HepG2 (cell line): Measurements from ENCODE around the gene CD200. TPM values are rescaled to one million over a fixed set of nuclear protein-coding genes. Genes with fewer than 3 reads are reported as not detected.

ENCODE experiments used
- ATAC-seq: fragments of 200-7000 bp; cut with Tn5 transposase; 3 replicates; pipeline ENCODE4 v1.9.1; 2020; ENCODE audit warnings: mild to moderate bottlenecking, moderate library complexity
- BruUV-seq: library from RNA; stranded (reverse); fragments of 400-500 nt; replicated peaks from 2 replicates; lab custom pipeline; 2021; lab: Mats Ljungman, UMichigan
- CTCF ChIA-PET: fragments of 300-600 bp; formaldehyde crosslinking; extraction: SDS; loops from one replicate; lab custom pipeline; 2021; ENCODE audit warnings: low total read pairs, inconsistent platforms, low intra/inter-chr PET ratio; lab: Yijun Ruan, JAX
- POLR2A ChIA-PET: fragments of 350-600 bp; sonication (Branson Sonifier 250); formaldehyde crosslinking; loops from one replicate; lab custom pipeline; 2020; ENCODE audit warnings: antibody characterized with exemption, inconsistent platforms; lab: Yijun Ruan, JAX
- DNase-seq: peaks from one replicate; pipeline ENCODE4 v3.0.0-alpha.2; 2015; ENCODE audit warnings: low spot score
- FAIRE-seq: peaks from 3 replicates; lab custom pipeline; 2011; peaks lifted over from hg19 to GRCh38; lab: Jason Lieb, UNC
- H2AFZ ChIP-seq: one replicate; pipeline ENCODE4 v1.6.1; 2011; ENCODE audit warnings: low read length, inconsistent platforms
- H3K27ac ChIP-seq: fragments of 300-600 bp; 3 replicates; pipeline ENCODE4 v1.8.0; 2011; ENCODE audit warnings: mixed run types, mild to moderate bottlenecking, mixed read lengths, low read length, inconsistent platforms; ENCODE audit not compliant: insufficient read depth; ENCODE audit errors: extremely low read length
- H3K27me3 ChIP-seq, 2 experiments: fragments of 200-600 bp in 1 of 2; 2 replicates in 1 of 2; 3 replicates in 1 of 2; pipeline versions ENCODE4 v1.6.0 to v1.8.0; 2011; ENCODE audit warnings: low read length in 2 of 2, mild to moderate bottlenecking in 2 of 2, moderate library complexity in 2 of 2, inconsistent platforms in 1 of 2; ENCODE audit not compliant: insufficient read depth in 2 of 2, control insufficient read depth in 1 of 2
- H3K36me3 ChIP-seq, 2 experiments: fragments of 200-600 bp in 1 of 2; replicated peaks in 1 of 2; 2 replicates in 1 of 2; 3 replicates in 1 of 2; pipeline versions ENCODE4 v1.5.1 to v1.8.0; 2011; ENCODE audit warnings: low read length in 2 of 2, inconsistent platforms in 1 of 2; ENCODE audit not compliant: insufficient read depth in 2 of 2, control insufficient read depth in 1 of 2
- H3K4me1 ChIP-seq: 2 replicates; pipeline ENCODE4 v1.5.1; 2012; ENCODE audit warnings: low read length, inconsistent platforms; ENCODE audit not compliant: insufficient read depth
- H3K4me2 ChIP-seq: 2 replicates; pipeline ENCODE4 v1.6.0; 2011; ENCODE audit warnings: low read depth, low read length, inconsistent platforms
- H3K4me3 ChIP-seq, 3 experiments: fragments of 200-600 bp in 1 of 3; sonication (generic), shearing (Covaris generic) in 1 of 3; replicated peaks in 1 of 3; 2 replicates each; pipeline ENCODE4 v1.5.1; 2011 to 2016; ENCODE audit warnings: low read length in 3 of 3, inconsistent platforms in 2 of 3, low read depth in 2 of 3, mild to moderate bottlenecking in 2 of 3, control low read depth in 1 of 3, mixed read lengths in 1 of 3; ENCODE audit not compliant: insufficient read depth in 1 of 3
- H3K79me2 ChIP-seq: one replicate; pipeline ENCODE4 v1.6.1; 2011; ENCODE audit warnings: low read length, inconsistent platforms; ENCODE audit not compliant: insufficient read depth
- H3K9ac ChIP-seq: 2 replicates; pipeline ENCODE4 v1.6.0; 2011; ENCODE audit warnings: mild to moderate bottlenecking, low read depth, low read length, inconsistent platforms; ENCODE audit not compliant: insufficient read depth
- H3K9me3 ChIP-seq: 2 replicates; pipeline ENCODE4 v1.5.1; 2012; ENCODE audit warnings: mild to moderate bottlenecking, low read length
- H4K20me1 ChIP-seq: 2 replicates; pipeline ENCODE4 v1.6.0; 2011; ENCODE audit warnings: inconsistent platforms, mild to moderate bottlenecking, low read length, moderate library complexity; ENCODE audit not compliant: insufficient read depth
- FOXA1 ChIP-seq, 2 experiments: fragments of 450-650 bp in 1 of 2; sonication (generic) in 1 of 2; formaldehyde crosslinking in 1 of 2; IDR thresholded peaks; 2 replicates each; pipeline versions ENCODE4 v1.4.0 to v1.6.1; 2016 to 2020; ENCODE audit warnings: missing genetic modification reagents in 1 of 2
- GRHL1 ChIP-seq: sonication (generic); formaldehyde crosslinking; conservative IDR thresholded peaks from 2 replicates; pipeline ENCODE4 v1.8.0; 2022; ENCODE audit warnings: missing genetic modification reagents
- NFATC3 ChIP-seq: sonication (generic); formaldehyde crosslinking; IDR thresholded peaks from 2 replicates; pipeline ENCODE4 v1.5.1; 2020; ENCODE audit warnings: mild to moderate bottlenecking, missing genetic modification reagents
- PHB2 ChIP-seq: fragments of 450-650 bp; IDR thresholded peaks from 2 replicates; pipeline ENCODE4 v1.6.1; 2018; ENCODE audit not compliant: partially characterized antibody
- PITX1 ChIP-seq: sonication (generic); formaldehyde crosslinking; IDR thresholded peaks from 2 replicates; pipeline ENCODE4 v1.5.1; 2020; ENCODE audit warnings: mild to moderate bottlenecking, missing genetic modification reagents
- POLR2AphosphoS2 ChIP-seq: IDR thresholded peaks from 2 replicates; pipeline ENCODE4 v1.6.1; 2011; ENCODE audit warnings: low read depth, low read length, improper control_type of control experiment
- PRPF4 ChIP-seq: fragments of 200-400 bp; formaldehyde crosslinking; IDR thresholded peaks from 2 replicates; pipeline ENCODE4 v1.6.1; 2016; ENCODE audit warnings: low read length, low read depth; ENCODE audit not compliant: poor library complexity, severe bottlenecking
- ZEB1 ChIP-seq: IDR thresholded peaks from 2 replicates; pipeline ENCODE4 v1.6.1; 2012; ENCODE audit warnings: mild to moderate bottlenecking, low read depth, inconsistent platforms; ENCODE audit not compliant: insufficient replicate concordance
- ZNF17 ChIP-seq: sonication (generic); formaldehyde crosslinking; IDR thresholded peaks from 2 replicates; pipeline ENCODE4 v1.5.0; 2020; ENCODE audit warnings: mild to moderate bottlenecking, missing genetic modification reagents
- ZNF362 ChIP-seq: sonication (generic); formaldehyde crosslinking; IDR thresholded peaks from 2 replicates; pipeline ENCODE4 v1.4.0; 2020; ENCODE audit warnings: missing genetic modification reagents, mild to moderate bottlenecking, borderline replicate concordance
- ZNF441 ChIP-seq: sonication (generic); formaldehyde crosslinking; IDR thresholded peaks from 2 replicates; pipeline ENCODE4 v1.7.0; 2021; ENCODE audit warnings: missing genetic modification reagents, borderline replicate concordance
- ZNF784 ChIP-seq: sonication (generic); formaldehyde crosslinking; IDR thresholded peaks from 2 replicates; pipeline ENCODE4 v1.5.1; 2020; ENCODE audit warnings: missing genetic modification reagents, mild to moderate bottlenecking, borderline replicate concordance
- WGBS: methylation state at CpG from one replicate; pipeline ENCODE4 v1.1.6; 2017; ENCODE audit warnings: low lambda C conversion rate; 5-methylcytosine and 5-hydroxymethylcytosine counted together
- in situ Hi-C: cut with HindIII; loops from 2 replicates; pipeline ENCODE4 v1.10.0; 2017; ENCODE audit warnings: low pct_unique_long_range_greater_than_20kb; ENCODE audit not compliant: extremely low pct_ligation_motif_present
- intact Hi-C: fragments of 100-400 bp; cut with micrococcal nuclease; formaldehyde crosslinking; loops from one replicate; pipeline ENCODE4 v1.10.0; 2022; ENCODE audit not compliant: unreplicated experiment
- polyA plus RNA-seq, 8 experiments: library from polyadenylated mRNA; depleted of rRNA in 3 of 8; stranded (reverse) in 7 of 8; unstranded in 1 of 8; fragments of >200 nt; fragmentation: Illumina TruSeq in 4 of 8; extraction: Trizol in 4 of 8; gene quantifications; 2 replicates each; pipeline versions ENCODE4 v1.2.1 to v1.2.3, GENCODE V29; 2011 to 2016; ENCODE audit warnings: low read depth in 4 of 8, missing spikeins in 1 of 8, mixed read lengths in 1 of 8; ENCODE audit not compliant: insufficient read depth in 1 of 8
- total RNA-seq, 5 experiments: library from RNA; depleted of rRNA; stranded (reverse); fragments of >200 nt; fragmentation: Illumina TruSeq; extraction: Trizol; gene quantifications; 2 replicates each; pipeline ENCODE4 v1.2.3, GENCODE V29; 2016; ENCODE audit warnings: low read depth in 1 of 5

The CD200 gene
- total and polyA plus RNA-seq, 2 of the 13 experiments (the other 11 are each of a cell fraction or from before 2014, with no cell fraction given) = not detected

- DNase-seq (no peak), FAIRE-seq (no peak), ATAC-seq (no peak)
- Histone ChIP-seq H4K20me1 (no peaks in the 10 kb centered on the region), H2AFZ (no peak overlapping the region), H3K27ac (no peak overlapping the region), H3K79me2 (no peaks in the 10 kb centered on the region), H3K4me2 (no peak overlapping the region), H3K4me3 (no peak overlapping the region), H3K27me3 (no peaks in the 10 kb centered on the region), H3K4me1 (no peaks in the 10 kb centered on the region), H3K9ac (no peak overlapping the region), H3K9me3 (no peaks in the 10 kb centered on the region), H3K36me3 (no peaks in the 10 kb centered on the region)
- in situ Hi-C loops = no loop called here
- ChIA-PET CTCF (no interaction called here), POLR2A (no interaction called here)
- TF ChIP-seq GRHL1 (CRISPR knock-in tag) (no peak), ZNF784 (CRISPR knock-in tag) (no peak), PITX1 (CRISPR knock-in tag) (no peak), FOXA1 (IDR thresholded peaks at IDR 0.05) (no peak), FOXA1 (CRISPR knock-in tag; IDR thresholded peaks at IDR 0.05) (no peak), PRPF4 (no peak), ZNF362 (CRISPR knock-in tag) (no peak), ZNF17 (CRISPR knock-in tag) (no peak), POLR2AphosphoS2 (no peak), ZEB1 (no peak), NFATC3 (CRISPR knock-in tag) (no peak), ZNF441 (CRISPR knock-in tag) (no peak), PHB2 (no peak)
- intact Hi-C loops = no loop called here
- WGBS = 8% methylated on average over 6 of the region's 7 CpGs
- no TSS peak for BruUV-seq
Measured at GRCh38 chr3:112381673-112382542, 49.0 kb downstream of the CD200 start.
